Mesenteric fat pad (tissue), 1 donor: ENCODE measurements around the gene KIF27. TPM values are rescaled to one million over a fixed set of nuclear protein-coding genes. Genes with fewer than 3 reads are reported as not detected.
"Not testable (repeated sequence)": the region's sequence is repeated elsewhere in the genome, so short reads cannot be mapped to it uniquely, and the experiment has no call there.

Source experiments
- DNase-seq: peaks from one replicate; pipeline ENCODE4 v3.0.0-alpha.2; 2020; ENCODE audit warnings: low spot score
- microRNA-seq: library from miRNA; unstranded; fragments of <30 nt; microRNA quantifications from one replicate; pipeline ENCODE4 v1.2.0, GENCODE V29; 2020; ENCODE audit warnings: borderline number of aligned reads
- total RNA-seq: library from RNA; stranded (reverse); fragmentation: NEBNext Ultra II Directional; extraction: Animal tissue kit (Norgen Biotek cat#: 25700); gene quantifications from one replicate; pipeline ENCODE4 v1.2.1, GENCODE V29; 2021
- donor health status: DM: yes; HTN: yes; CAD: no.

Gene KIF27
- total RNA-seq, 1 donor from 2014 or later = 3.9 TPM

DNA sequence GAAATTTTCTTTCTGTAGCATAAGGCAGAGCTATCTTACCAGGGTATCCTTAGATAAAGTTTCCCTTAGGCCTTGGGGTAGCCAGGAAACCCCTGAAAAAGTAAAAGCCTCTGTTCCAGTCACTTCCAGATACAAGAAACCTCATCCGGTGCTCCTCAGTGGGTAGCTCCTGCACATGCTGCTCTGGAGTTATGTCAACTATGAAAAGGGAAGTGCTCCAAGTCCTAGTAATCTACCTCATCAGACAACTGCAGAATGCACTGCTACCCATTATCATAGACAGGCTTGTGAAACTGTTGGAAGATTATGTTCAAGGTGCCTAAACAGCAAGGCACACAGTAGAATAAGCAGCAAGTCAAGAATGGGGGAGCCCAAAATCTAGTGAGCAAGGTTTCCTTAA, 112.0 kb downstream of the KIF27 start:
- not testable (repeated sequence) for DNase-seq

- DNase-seq = not testable (repeated sequence)
Measured at GRCh38 chr9:83804454-83804853, 116.8 kb downstream of the KIF27 start.

DNA sequence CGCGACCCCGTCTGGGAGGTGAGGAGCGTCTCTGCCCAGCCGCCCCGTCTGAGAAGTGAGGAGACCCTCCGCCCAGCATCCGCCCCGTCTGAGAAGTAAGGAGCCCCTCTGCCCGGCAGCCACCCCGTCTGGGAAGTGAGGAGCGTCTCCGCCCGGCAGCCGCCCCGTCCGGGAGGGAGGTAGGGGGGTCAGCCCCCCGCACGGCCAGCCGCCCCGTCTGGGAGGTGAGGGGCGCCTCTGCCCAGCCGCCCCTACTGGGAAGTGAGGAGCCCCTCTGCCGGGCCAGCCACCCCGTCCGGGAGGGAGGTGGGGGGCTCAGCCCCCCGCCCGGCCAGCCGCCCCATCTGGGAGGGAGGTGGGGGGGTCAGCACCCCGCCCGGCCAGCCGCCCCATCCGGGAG, 117.3 kb downstream of the KIF27 start:
- DNase-seq = not testable (repeated sequence)

DNA sequence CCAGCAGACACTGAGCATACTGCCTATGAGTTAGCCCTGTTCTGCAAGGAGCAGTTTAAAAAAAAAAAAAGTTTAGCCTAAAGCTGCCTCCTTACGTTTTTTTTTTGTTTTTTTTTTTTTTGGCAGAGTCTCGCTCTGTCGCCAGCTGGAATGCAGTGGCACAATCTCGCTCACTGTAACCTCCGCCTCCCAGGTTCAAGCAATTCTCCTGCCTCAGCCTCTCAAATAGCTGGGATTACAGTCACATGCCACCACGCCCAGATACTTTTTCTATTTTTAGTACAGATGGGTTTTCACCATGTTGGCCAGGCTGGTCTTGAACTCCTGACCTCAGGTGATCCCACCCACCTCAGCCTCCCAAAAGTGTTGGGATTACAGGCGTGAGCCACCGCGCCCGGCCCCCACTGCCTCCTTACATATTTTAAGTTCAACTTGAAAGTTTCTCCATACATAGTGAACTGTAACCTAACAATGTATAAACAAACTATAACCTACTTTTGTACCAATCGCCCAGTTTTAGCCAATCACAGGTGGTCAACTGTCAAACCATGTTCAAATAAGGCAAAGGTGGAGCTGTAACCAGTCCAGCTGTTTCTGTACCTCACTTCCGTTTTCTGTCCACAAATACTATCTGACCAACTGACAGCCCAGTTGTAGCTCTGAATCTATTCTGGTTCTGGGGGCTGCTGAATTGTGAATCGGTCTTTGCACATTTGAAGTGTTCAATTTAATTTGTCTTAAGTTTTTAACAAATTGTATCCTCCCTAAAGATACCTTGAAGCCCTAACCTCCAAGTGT, 120.8 kb downstream of the KIF27 start:
- no peak for DNase-seq

DNA sequence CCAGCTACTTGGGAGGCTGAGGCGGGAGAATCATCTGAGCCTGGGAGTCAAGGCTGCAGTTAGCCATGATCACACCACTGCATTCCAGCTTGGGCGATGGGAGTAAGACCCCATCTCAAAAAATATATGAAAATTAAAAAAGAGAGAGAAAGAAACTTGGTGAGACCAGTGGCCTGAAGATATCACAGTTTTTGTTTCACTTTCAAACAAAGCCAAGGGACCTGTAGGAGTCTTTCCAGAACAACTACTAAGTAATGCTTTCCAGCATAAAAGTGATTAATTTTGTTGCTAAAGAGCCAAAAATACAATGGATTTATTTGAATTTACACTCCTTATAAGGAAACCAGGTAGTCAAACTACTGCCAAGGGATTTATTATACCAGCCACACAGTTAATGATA, 127.2 kb downstream of the KIF27 start:
- DNase-seq = no peak

DNA sequence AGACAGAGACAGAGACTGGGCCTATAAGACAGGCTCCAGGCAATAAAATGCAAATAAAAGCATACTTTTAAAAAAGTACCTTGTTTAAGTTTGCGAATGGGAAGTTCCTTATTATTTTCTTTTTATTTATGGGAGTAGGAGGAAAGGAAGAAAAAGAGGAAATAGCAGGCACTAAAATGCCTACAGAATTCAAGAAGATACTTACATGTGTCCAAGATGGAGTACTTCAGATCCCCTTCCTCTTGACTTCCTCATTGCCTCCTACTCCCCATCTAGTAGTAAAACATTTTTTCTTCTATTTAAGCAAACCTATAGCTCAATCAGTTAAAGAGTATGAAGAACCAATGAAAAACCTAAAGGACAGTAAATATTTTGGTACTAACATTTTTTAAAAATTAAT, 128.5 kb downstream of the KIF27 start:
- no peak for DNase-seq

Small RNAs within 50 kb of the gene (microRNA-seq; reads per million reads assigned to microRNA genes)
- 19.6 reads per million, percentile 19 among the genes with 10 or more reads in this experiment for gene MIR7-1

Other genes with a start within 250 kb of the KIF27 start
- 108 TPM for gene UBQLN1, start 213.5 kb downstream of the KIF27 start, total RNA-seq
- 8.1 TPM for gene GKAP1, start 103.7 kb downstream of the KIF27 start, total RNA-seq
- 441 TPM for gene HNRNPK, start 58.8 kb upstream of the KIF27 start, total RNA-seq
- gene RMI1, start 59.4 kb upstream of the KIF27 start, total RNA-seq = 3.6 TPM